Activated CD4-positive, CD25-positive, alpha-beta regulatory T cell treated with anti-CD3 and anti-CD28 coated beads, Interleukin-2, amount 50 U/mL, for 72 hours (primary cell): ENCODE measurements around the gene OPN5.

Source experiments
- DNase-seq: peaks from one replicate; pipeline ENCODE4 v3.0.0; 2021

The OPN5 gene

DNA sequence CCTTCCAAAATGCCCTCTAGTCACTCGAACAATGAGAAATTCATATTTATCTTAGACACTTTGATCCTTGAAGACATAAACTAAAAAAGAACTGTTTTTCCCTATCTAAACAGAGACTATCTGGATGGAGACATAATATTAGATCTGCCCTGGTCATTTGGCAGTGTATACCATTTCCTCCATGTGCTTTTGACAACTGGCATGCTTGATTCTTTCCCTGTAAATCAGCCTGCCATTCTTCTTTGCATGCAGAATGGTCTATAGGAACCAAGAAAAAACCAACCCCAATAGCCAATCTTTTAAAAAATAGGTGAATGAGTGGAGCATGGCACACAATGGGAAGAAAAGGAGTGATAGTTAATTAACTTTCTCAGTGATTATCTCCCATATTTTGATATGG lies 93.8 kb downstream of the OPN5 start:
- DNase-seq, result no peak
